Neural cell (in vitro differentiated cells): ENCODE results near the gene CCDC196. TPM values are rescaled to one million over a fixed set of nuclear protein-coding genes. Genes with fewer than 3 reads are reported as not detected.
A peak's percentile ranks its signal among the peaks of the same experiment; 100 is the strongest.

Experiments
- H2AFZ ChIP-seq: fragments of 200-600, 300-800 bp; sonication (generic), shearing (Covaris generic); 2 replicates; pipeline ENCODE4 v1.6.0; 2014; ENCODE audit warnings: low read depth, mild to moderate bottlenecking, antibody characterized with exemption, low read length, moderate library complexity
- H3F3A ChIP-seq: fragments of 200-600 bp; shearing (Covaris generic); 2 replicates; pipeline ENCODE4 v1.6.1; 2016; ENCODE audit warnings: mild to moderate bottlenecking, moderate library complexity, mixed read lengths, antibody characterized with exemption, low read length; ENCODE audit not compliant: insufficient read depth, poor library complexity, severe bottlenecking
- H3K27ac ChIP-seq: fragments of 200-600, 300-800 bp; sonication (generic), shearing (Covaris generic); 2 replicates; pipeline ENCODE4 v1.5.1; 2014; ENCODE audit warnings: mild to moderate bottlenecking, low read length, moderate library complexity
- H3K27me3 ChIP-seq: fragments of 300-800, 200-600 bp; sonication (generic), shearing (Covaris generic); 2 replicates; pipeline ENCODE4 v1.6.0; 2014; ENCODE audit warnings: mild to moderate bottlenecking, low read depth, low read length, moderate library complexity; ENCODE audit not compliant: insufficient read depth
- H3K36me3 ChIP-seq: fragments of 300-800, 200-600 bp; sonication (generic), shearing (Covaris generic); 2 replicates; pipeline ENCODE4 v1.5.1; 2014; ENCODE audit warnings: mild to moderate bottlenecking, antibody characterized with exemption, low read length, moderate library complexity; ENCODE audit not compliant: insufficient read depth
- H3K4me2 ChIP-seq: fragments of 300-800, 200-600 bp; sonication (generic), shearing (Covaris generic); 2 replicates; pipeline ENCODE4 v1.6.0; 2014; ENCODE audit warnings: mild to moderate bottlenecking, low read length
- H3K4me3 ChIP-seq: fragments of 300-800, 200-600 bp; sonication (generic), shearing (Covaris generic); 2 replicates; pipeline ENCODE4 v1.5.1; 2014; ENCODE audit warnings: mild to moderate bottlenecking, low read length, moderate library complexity
- H3K79me2 ChIP-seq: fragments of 200-600 bp; shearing (Covaris generic); replicated peaks from 2 replicates; pipeline ENCODE4 v1.6.0; 2014; ENCODE audit warnings: mild to moderate bottlenecking, low read length, moderate library complexity; ENCODE audit not compliant: insufficient read depth
- H3K9ac ChIP-seq: fragments of 300-800, 200-600 bp; sonication (generic), shearing (Covaris generic); 2 replicates; pipeline ENCODE4 v1.6.1; 2016; ENCODE audit warnings: mild to moderate bottlenecking, low read length, mixed read lengths
- H3K9me2 ChIP-seq: fragments of 200-600 bp; shearing (Covaris generic); 2 replicates; pipeline ENCODE4 v1.6.1; 2016; ENCODE audit warnings: mild to moderate bottlenecking, low read length, mixed read lengths; ENCODE audit not compliant: insufficient read depth
- H3K9me3 ChIP-seq: fragments of 200-600, 300-800 bp; sonication (generic), shearing (Covaris generic); 2 replicates; pipeline ENCODE4 v1.6.1; 2016; ENCODE audit warnings: mild to moderate bottlenecking, mixed run types, low read length, moderate library complexity, mixed read lengths
- H4K20me1 ChIP-seq: fragments of 200-600 bp; shearing (Covaris generic); 2 replicates; pipeline ENCODE4 v1.6.1; 2016; ENCODE audit warnings: mild to moderate bottlenecking, mixed run types; ENCODE audit not compliant: insufficient read depth
- CTCF ChIP-seq: fragments of 450-650 bp; IDR thresholded peaks from 2 replicates; pipeline ENCODE4 v1.5.1; 2014; ENCODE audit warnings: antibody characterized with exemption, mild to moderate bottlenecking, moderate library complexity; ENCODE audit not compliant: poor library complexity, severe bottlenecking
- EP300 ChIP-seq: fragments of 450-650 bp; conservative IDR thresholded peaks from 2 replicates; pipeline ENCODE4 v1.6.1; 2014; ENCODE audit warnings: antibody characterized with exemption, mild to moderate bottlenecking, moderate library complexity; ENCODE audit not compliant: poor library complexity, severe bottlenecking
- EZH2 ChIP-seq: fragments of 200-600, 300-800 bp; shearing (Covaris generic), sonication (generic); IDR thresholded peaks from 2 replicates; pipeline ENCODE4 v1.6.1; 2014; ENCODE audit warnings: antibody characterized with exemption, low read length, borderline replicate concordance, mild to moderate bottlenecking; ENCODE audit not compliant: insufficient read depth, poor library complexity, severe bottlenecking
- MXI1 ChIP-seq: fragments of 450-650 bp; conservative IDR thresholded peaks from 2 replicates; pipeline ENCODE4 v1.6.1; 2014; ENCODE audit warnings: antibody characterized with exemption, mild to moderate bottlenecking; ENCODE audit not compliant: poor library complexity, severe bottlenecking
- POLR2AphosphoS5 ChIP-seq: IDR thresholded peaks from 2 replicates; pipeline ENCODE4 v1.6.1; 2012
- RAD21 ChIP-seq: fragments of 450-650 bp; conservative IDR thresholded peaks from 2 replicates; pipeline ENCODE4 v1.6.1; 2014; ENCODE audit warnings: antibody characterized with exemption, mild to moderate bottlenecking, moderate library complexity
- REST ChIP-seq: IDR thresholded peaks from 2 replicates; pipeline ENCODE4 v1.6.1; 2012; ENCODE audit warnings: borderline replicate concordance
- SMC3 ChIP-seq: fragments of 450-650 bp; conservative IDR thresholded peaks from 2 replicates; pipeline ENCODE4 v1.6.1; 2014; ENCODE audit warnings: antibody characterized with exemption, mild to moderate bottlenecking, moderate library complexity; ENCODE audit not compliant: poor library complexity
- TAF1 ChIP-seq: IDR thresholded peaks from 2 replicates; pipeline ENCODE4 v1.6.1; 2012; ENCODE audit warnings: low read depth
- polyA plus RNA-seq: library from polyadenylated mRNA; depleted of rRNA; stranded (reverse); fragments of >200 nt; gene quantifications from 2 replicates; pipeline ENCODE4 v1.2.3, GENCODE V29; 2014

The CCDC196 gene
- polyA plus RNA-seq, 1 donor from 2014 or later = not detected

- Histone ChIP-seq H3K79me2 (no peaks in the 10 kb centered on the region), H3K4me2 (no peak overlapping the region), H3F3A (no peaks in the 10 kb centered on the region), H3K9ac (no peak overlapping the region), H3K36me3 (no peaks in the 10 kb centered on the region), H3K4me3 (no peak overlapping the region), H3K27ac (no peak overlapping the region), H3K9me2 (no peaks in the 10 kb centered on the region), H3K27me3 (no peaks in the 10 kb centered on the region), H2AFZ (no peak overlapping the region), H4K20me1 (no peaks in the 10 kb centered on the region), H3K9me3 (no peaks in the 10 kb centered on the region)
- TF ChIP-seq CTCF (no peak), MXI1 (no peak), EZH2 (no peak), REST (no peak), RAD21 (no peak), SMC3 (no peak), EP300 (no peak), TAF1 (no peak), POLR2AphosphoS5 (no peak)
Observed at GRCh38 chr14:66503532-66503931, 17.4 kb downstream of the CCDC196 start.

GRCh38 chr14:66507181-66507721 is 21.1 kb downstream of the CCDC196 start:
- H3K4me2 ChIP-seq = peak overlapping the region; percentile 56
- no peaks in the 10 kb centered on the region for H3K9me2 ChIP-seq
- no peaks in the 10 kb centered on the region for H3F3A ChIP-seq
- H4K20me1 ChIP-seq = no peaks in the 10 kb centered on the region
- H3K27ac ChIP-seq = peak overlapping the region; percentile 96
- no peaks in the 10 kb centered on the region for H3K9me3 ChIP-seq
- H2AFZ ChIP-seq = peak overlapping the region; percentile 48
- peak overlapping the region; percentile 94 for H3K9ac ChIP-seq
- H3K27me3 ChIP-seq = no peaks in the 10 kb centered on the region
- H3K79me2 ChIP-seq = peaks cover 27% of the 10 kb centered on the region
- peak overlapping the region; percentile 90 for H3K4me3 ChIP-seq
- no peaks in the 10 kb centered on the region for H3K36me3 ChIP-seq
- TF ChIP-seq EP300 = no peak
- TF ChIP-seq EZH2 = no peak
- TF ChIP-seq RAD21 = no peak
- no peak for TF ChIP-seq REST
- no peak for TF ChIP-seq CTCF
- no peak for TF ChIP-seq MXI1
- no peak for TF ChIP-seq SMC3
- no peak for TF ChIP-seq TAF1
- TF ChIP-seq POLR2AphosphoS5 = no peak
